GM12878 (cell line): Measurements from ENCODE around the gene RBMS3.

Experiments used
- CTCF ChIP-seq, 3 experiments: IDR thresholded peaks in 2 of 3; conservative IDR thresholded peaks in 1 of 3; 2 replicates each; pipeline ENCODE4 v1.5.1; 2011; ENCODE audit warnings: low read depth in 3 of 3, low read length in 3 of 3, mild to moderate bottlenecking in 3 of 3, control low read depth in 2 of 3, moderate library complexity in 2 of 3, inconsistent platforms in 1 of 3, mixed read lengths in 1 of 3; ENCODE audit not compliant: control insufficient read depth in 2 of 3, insufficient read depth in 1 of 3; ENCODE audit errors: extremely low read depth in 1 of 3
- FOXK2 ChIP-seq: fragments of 450-650 bp; IDR thresholded peaks from 2 replicates; pipeline ENCODE4 v1.6.1; 2017; ENCODE audit warnings: mild to moderate bottlenecking, moderate library complexity
- HDAC2 ChIP-seq: fragments of 200-600 bp; sonication (generic); IDR thresholded peaks from 2 replicates; pipeline ENCODE4 v1.6.1; 2017
- SRF ChIP-seq, 2 experiments: IDR thresholded peaks; 2 replicates each; pipeline ENCODE4 v1.6.1; 2011; ENCODE audit warnings: low read depth in 2 of 2, low read length in 2 of 2, mild to moderate bottlenecking in 1 of 2, moderate library complexity in 1 of 2
- TCF3 ChIP-seq: IDR thresholded peaks from 2 replicates; pipeline ENCODE4 v1.6.1; 2012; ENCODE audit warnings: low read depth, mild to moderate bottlenecking, low read length, borderline replicate concordance; ENCODE audit not compliant: insufficient read depth
- YY1 ChIP-seq: IDR thresholded peaks from 2 replicates; pipeline ENCODE4 v1.6.1; 2011; ENCODE audit warnings: low read depth, mild to moderate bottlenecking, low read length

GRCh38 chr3:29619676-29620075, 338.8 kb downstream of the RBMS3 start:
- TF ChIP-seq TCF3 (no peak), HDAC2 (no peak), CTCF (IDR thresholded peaks at IDR 0.05 in 2 of 3, conservative IDR thresholded peaks at IDR 0.05 in 1 of 3; ENCODE audit: control insufficient read depth in 2 of 3, extremely low read depth in 1 of 3, insufficient read depth in 1 of 3, low read depth in 3 of 3, low read length in 3 of 3) (no peak), FOXK2 (no peak), SRF (IDR thresholded peaks at IDR 0.05; ENCODE audit: low read depth in 2 of 2, low read length in 2 of 2) (no peak), YY1 (no peak)
